ENCODE data around the gene BNIP5. TPM values are rescaled to one million over a fixed set of nuclear protein-coding genes. Genes with fewer than 3 reads are reported as not detected.

Gene BNIP5
- total and polyA plus RNA-seq, 4 donors = not detected

DNA sequence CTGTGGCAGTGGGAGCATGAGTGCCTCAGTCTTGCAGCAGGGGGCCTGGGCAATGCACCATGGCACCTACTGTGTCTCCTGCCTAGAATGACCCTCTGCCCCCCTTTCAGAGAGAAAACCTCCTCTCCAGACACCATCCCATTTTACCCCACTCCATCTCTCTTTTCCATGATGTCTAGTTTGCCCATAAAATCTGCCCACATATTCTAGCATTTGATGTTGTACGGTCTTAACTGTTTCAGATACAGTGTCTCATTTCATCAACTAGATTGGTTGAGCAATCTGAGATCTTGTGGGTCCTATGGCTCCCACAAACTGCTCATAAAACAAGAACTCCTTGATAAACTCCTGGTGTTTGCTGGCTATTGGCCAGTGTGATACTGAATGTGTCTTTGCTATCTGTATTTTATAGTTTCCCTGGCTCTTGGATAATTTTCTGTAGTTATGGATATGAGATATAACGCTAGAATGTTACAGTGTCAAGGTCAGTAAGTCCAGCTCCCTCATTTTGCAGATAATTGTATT, 58.7 kb downstream of the BNIP5 start:
- whole genome bisulfite sequencing = 77% methylated on average over 2 of the region's 2 CpGs
- Histone ChIP-seq H3K36me3 (ENCODE audit: control insufficient read depth in 4 of 4, insufficient read depth in 3 of 4, low read depth in 1 of 4, low read length in 3 of 4) (no peaks in the 10 kb centered on the region), H3K27me3 (ENCODE audit: control insufficient read depth in 4 of 4, insufficient read depth in 4 of 4, low read length in 3 of 4) (peaks cover 0 to 4% (median 2%) of the 10 kb centered on the region in 4 donors), H3K9ac (ENCODE audit: low read depth in 1 of 2, low read length in 2 of 2) (no peak overlapping the region), H3K9me3 (ENCODE audit: control insufficient read depth in 4 of 4, low read length in 3 of 4) (no peaks in the 10 kb centered on the region), H3K27ac (ENCODE audit: low read depth in 1 of 2, low read length in 2 of 2) (no peak overlapping the region), H3K4me3 (ENCODE audit: low read depth in 1 of 3, low read length in 3 of 3) (no peak overlapping the region), H3K4me1 (ENCODE audit: control insufficient read depth in 4 of 4, insufficient read depth in 4 of 4, low read length in 3 of 4) (no peaks in the 10 kb centered on the region)
- no peak for DNase-seq (ENCODE audit: low spot score)
- TF ChIP-seq, protein P1, sequence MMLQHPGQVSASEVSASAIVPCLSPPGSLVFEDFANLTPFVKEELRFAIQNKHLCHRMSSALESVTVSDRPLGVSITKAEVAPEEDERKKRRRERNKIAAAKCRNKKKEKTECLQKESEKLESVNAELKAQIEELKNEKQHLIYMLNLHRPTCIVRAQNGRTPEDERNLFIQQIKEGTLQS (IDR thresholded peaks at IDR 0.05) = no peak
- no peak for TF ChIP-seq HNF4A (conservative IDR thresholded peaks at IDR 0.05)

- no peak for DNase-seq (ENCODE audit: low spot score)
- no peak overlapping the region for H3K9ac ChIP-seq (ENCODE audit: low read depth in 1 of 2, low read length in 2 of 2)
- H3K9me3 ChIP-seq (ENCODE audit: control insufficient read depth in 4 of 4, low read length in 3 of 4) = no peaks in the 10 kb centered on the region
- no peaks in the 10 kb centered on the region for H3K36me3 ChIP-seq (ENCODE audit: control insufficient read depth in 4 of 4, insufficient read depth in 3 of 4, low read depth in 1 of 4, low read length in 3 of 4)
- peaks cover 0 to 4% (median 2%) of the 10 kb centered on the region in 4 donors for H3K27me3 ChIP-seq (ENCODE audit: control insufficient read depth in 4 of 4, insufficient read depth in 4 of 4, low read length in 3 of 4)
- no peaks in the 10 kb centered on the region for H3K4me1 ChIP-seq (ENCODE audit: control insufficient read depth in 4 of 4, insufficient read depth in 4 of 4, low read length in 3 of 4)
- WGBS = 83% methylated on average over 13 of the region's 13 CpGs
- no peak for TF ChIP-seq FOXA2 (IDR thresholded peaks at IDR 0.05)
- TF ChIP-seq, protein P2, sequence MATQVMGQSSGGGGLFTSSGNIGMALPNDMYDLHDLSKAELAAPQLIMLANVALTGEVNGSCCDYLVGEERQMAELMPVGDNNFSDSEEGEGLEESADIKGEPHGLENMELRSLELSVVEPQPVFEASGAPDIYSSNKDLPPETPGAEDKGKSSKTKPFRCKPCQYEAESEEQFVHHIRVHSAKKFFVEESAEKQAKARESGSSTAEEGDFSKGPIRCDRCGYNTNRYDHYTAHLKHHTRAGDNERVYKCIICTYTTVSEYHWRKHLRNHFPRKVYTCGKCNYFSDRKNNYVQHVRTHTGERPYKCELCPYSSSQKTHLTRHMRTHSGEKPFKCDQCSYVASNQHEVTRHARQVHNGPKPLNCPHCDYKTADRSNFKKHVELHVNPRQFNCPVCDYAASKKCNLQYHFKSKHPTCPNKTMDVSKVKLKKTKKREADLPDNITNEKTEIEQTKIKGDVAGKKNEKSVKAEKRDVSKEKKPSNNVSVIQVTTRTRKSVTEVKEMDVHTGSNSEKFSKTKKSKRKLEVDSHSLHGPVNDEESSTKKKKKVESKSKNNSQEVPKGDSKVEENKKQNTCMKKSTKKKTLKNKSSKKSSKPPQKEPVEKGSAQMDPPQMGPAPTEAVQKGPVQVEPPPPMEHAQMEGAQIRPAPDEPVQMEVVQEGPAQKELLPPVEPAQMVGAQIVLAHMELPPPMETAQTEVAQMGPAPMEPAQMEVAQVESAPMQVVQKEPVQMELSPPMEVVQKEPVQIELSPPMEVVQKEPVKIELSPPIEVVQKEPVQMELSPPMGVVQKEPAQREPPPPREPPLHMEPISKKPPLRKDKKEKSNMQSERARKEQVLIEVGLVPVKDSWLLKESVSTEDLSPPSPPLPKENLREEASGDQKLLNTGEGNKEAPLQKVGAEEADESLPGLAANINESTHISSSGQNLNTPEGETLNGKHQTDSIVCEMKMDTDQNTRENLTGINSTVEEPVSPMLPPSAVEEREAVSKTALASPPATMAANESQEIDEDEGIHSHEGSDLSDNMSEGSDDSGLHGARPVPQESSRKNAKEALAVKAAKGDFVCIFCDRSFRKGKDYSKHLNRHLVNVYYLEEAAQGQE (IDR thresholded peaks at IDR 0.05) = no peak
- TF ChIP-seq GABPA (IDR thresholded peaks at IDR 0.05 in 1 of 2, conservative IDR thresholded peaks at IDR 0.05 in 1 of 2) = no peak
- no peak for TF ChIP-seq RAD21 (IDR thresholded peaks at IDR 0.05)
- no peak for TF ChIP-seq JUND (IDR thresholded peaks at IDR 0.05)
- TF ChIP-seq TAF1 (conservative IDR thresholded peaks at IDR 0.05) = no peak
- TF ChIP-seq NR2F2 (IDR thresholded peaks at IDR 0.05) = no peak
- TF ChIP-seq FOXA1 (IDR thresholded peaks at IDR 0.05) = no peak
- no peak for TF ChIP-seq MAX (IDR thresholded peaks at IDR 0.05)
- no peak for TF ChIP-seq YY1 (IDR thresholded peaks at IDR 0.05)
- no peak for TF ChIP-seq EGR1 (IDR thresholded peaks at IDR 0.05; ENCODE audit: low read depth in 2 of 2)
- TF ChIP-seq HNF4A (conservative IDR thresholded peaks at IDR 0.05) = no peak
- TF ChIP-seq, protein P1 (IDR thresholded peaks at IDR 0.05) = no peak
- TF ChIP-seq HNF4G (IDR thresholded peaks at IDR 0.05) = no peak
- no peak for TF ChIP-seq CTCF (IDR thresholded peaks at IDR 0.05; ENCODE audit: low read depth, low read length, missing input control)
- TF ChIP-seq, protein P3, sequence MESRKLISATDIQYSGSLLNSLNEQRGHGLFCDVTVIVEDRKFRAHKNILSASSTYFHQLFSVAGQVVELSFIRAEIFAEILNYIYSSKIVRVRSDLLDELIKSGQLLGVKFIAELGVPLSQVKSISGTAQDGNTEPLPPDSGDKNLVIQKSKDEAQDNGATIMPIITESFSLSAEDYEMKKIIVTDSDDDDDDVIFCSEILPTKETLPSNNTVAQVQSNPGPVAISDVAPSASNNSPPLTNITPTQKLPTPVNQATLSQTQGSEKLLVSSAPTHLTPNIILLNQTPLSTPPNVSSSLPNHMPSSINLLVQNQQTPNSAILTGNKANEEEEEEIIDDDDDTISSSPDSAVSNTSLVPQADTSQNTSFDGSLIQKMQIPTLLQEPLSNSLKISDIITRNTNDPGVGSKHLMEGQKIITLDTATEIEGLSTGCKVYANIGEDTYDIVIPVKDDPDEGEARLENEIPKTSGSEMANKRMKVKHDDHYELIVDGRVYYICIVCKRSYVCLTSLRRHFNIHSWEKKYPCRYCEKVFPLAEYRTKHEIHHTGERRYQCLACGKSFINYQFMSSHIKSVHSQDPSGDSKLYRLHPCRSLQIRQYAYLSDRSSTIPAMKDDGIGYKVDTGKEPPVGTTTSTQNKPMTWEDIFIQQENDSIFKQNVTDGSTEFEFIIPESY (IDR thresholded peaks at IDR 0.05) = no peak
- TF ChIP-seq SP1 (IDR thresholded peaks at IDR 0.05) = no peak
- no peak overlapping the region for H3K4me3 ChIP-seq (ENCODE audit: low read depth in 1 of 3, low read length in 3 of 3)
- H3K27ac ChIP-seq (ENCODE audit: low read depth in 1 of 2, low read length in 2 of 2) = no peak overlapping the region
These were observed 59.8 kb downstream of the BNIP5 start for GRCh38 chr6:36276581-36277536.

Measured in liver (tissue), 9 donors.